PFSK-1 (cell line): ENCODE measurements around the gene STX10.

ENCODE experiments used
- FOXP2 ChIP-seq: optimal IDR thresholded peaks from 2 replicates; pipeline ENCODE3; 2011; ENCODE audit warnings: borderline replicate concordance, control low read depth, inconsistent platforms; ENCODE audit not compliant: insufficient read depth; ENCODE audit errors: extremely low read length, extremely low read depth
- POLR2AphosphoS5 ChIP-seq: IDR thresholded peaks from 2 replicates; pipeline ENCODE4 v1.6.1; 2012; ENCODE audit warnings: low read depth, mild to moderate bottlenecking, control low read depth, low read length, moderate library complexity
- SIN3A ChIP-seq: IDR thresholded peaks from 2 replicates; pipeline ENCODE4 v1.6.1; 2012; ENCODE audit warnings: mild to moderate bottlenecking, low read length, moderate library complexity, borderline replicate concordance; ENCODE audit not compliant: insufficient read depth
- TAF1 ChIP-seq: IDR thresholded peaks from 2 replicates; pipeline ENCODE4 v1.6.1; 2012; ENCODE audit warnings: low read length, control low read depth, borderline replicate concordance; ENCODE audit not compliant: insufficient read depth
- TF ChIP-seq, protein P1 (sequence below), 2 experiments: IDR thresholded peaks; 2 replicates each; pipeline versions ENCODE4 v1.6.1 to v1.8.0; 2011 to 2012; ENCODE audit warnings: low read depth in 2 of 2, low read length in 2 of 2, control low read depth in 1 of 2, inconsistent platforms in 1 of 2, mild to moderate bottlenecking in 1 of 2, moderate library complexity in 1 of 2; ENCODE audit not compliant: insufficient read depth in 1 of 2

The STX10 gene

DNA sequence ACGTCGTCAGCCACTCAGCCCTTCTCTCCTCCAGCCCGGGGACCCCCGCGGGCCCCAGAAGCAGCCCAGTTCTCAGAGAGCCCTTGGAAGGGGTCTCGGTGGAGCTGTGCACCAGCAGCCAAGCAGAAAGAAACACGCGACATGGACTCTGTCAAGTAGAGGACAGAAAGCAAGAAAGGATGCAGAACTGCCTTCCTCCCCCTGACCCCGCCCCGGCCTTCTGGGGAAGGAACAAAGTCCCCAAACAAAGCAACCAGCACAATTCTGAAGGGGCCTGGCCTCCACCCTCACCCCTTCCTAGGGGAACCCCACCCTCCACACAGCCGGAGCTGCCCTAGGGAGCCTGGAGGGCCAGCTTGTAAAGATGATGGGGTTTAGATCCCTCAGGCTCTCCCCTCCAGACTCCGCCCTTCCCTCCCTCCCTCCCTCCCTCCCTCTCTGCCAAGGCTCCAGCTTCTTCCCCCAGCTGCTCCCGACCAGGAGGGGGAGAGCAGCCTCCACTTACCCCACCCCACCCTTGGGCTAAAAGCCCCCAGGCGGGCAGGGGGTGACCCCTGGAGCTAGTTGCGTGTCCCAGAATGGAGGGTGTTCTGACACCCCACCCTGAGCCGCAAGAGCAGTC lies 55.3 kb downstream of the STX10 start:
- TF ChIP-seq TAF1 = no peak

DNA sequence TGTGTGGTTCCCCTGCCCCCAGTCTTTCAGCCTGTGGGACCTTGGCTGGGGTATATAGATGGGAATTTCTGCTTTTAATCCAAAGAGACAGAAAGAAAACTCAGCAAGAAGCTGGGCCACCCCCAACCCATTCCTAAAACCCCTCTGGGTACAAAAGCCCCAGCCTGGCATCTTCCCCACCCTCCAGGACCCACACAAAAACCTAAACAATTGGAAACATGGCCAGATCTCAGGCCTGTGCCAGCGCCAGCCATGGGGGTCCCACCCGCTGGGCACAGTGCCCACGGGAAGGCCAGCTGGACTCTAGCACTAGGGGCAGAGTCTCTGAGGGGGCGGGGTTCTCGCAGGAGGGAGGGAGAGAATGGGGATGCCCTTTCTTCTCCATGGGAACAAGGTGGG lies 56.1 kb downstream of the STX10 start:
- TF ChIP-seq SIN3A = no peak
- no peak for TF ChIP-seq FOXP2
- no peak for TF ChIP-seq TAF1
- TF ChIP-seq, protein P1, sequence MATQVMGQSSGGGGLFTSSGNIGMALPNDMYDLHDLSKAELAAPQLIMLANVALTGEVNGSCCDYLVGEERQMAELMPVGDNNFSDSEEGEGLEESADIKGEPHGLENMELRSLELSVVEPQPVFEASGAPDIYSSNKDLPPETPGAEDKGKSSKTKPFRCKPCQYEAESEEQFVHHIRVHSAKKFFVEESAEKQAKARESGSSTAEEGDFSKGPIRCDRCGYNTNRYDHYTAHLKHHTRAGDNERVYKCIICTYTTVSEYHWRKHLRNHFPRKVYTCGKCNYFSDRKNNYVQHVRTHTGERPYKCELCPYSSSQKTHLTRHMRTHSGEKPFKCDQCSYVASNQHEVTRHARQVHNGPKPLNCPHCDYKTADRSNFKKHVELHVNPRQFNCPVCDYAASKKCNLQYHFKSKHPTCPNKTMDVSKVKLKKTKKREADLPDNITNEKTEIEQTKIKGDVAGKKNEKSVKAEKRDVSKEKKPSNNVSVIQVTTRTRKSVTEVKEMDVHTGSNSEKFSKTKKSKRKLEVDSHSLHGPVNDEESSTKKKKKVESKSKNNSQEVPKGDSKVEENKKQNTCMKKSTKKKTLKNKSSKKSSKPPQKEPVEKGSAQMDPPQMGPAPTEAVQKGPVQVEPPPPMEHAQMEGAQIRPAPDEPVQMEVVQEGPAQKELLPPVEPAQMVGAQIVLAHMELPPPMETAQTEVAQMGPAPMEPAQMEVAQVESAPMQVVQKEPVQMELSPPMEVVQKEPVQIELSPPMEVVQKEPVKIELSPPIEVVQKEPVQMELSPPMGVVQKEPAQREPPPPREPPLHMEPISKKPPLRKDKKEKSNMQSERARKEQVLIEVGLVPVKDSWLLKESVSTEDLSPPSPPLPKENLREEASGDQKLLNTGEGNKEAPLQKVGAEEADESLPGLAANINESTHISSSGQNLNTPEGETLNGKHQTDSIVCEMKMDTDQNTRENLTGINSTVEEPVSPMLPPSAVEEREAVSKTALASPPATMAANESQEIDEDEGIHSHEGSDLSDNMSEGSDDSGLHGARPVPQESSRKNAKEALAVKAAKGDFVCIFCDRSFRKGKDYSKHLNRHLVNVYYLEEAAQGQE (IDR thresholded peaks at IDR 0.05; ENCODE audit: insufficient read depth in 1 of 2, low read depth in 2 of 2, low read length in 2 of 2) = no peak
- no peak for TF ChIP-seq POLR2AphosphoS5
